Measurements from ENCODE around the gene LLGL1.

DNA sequence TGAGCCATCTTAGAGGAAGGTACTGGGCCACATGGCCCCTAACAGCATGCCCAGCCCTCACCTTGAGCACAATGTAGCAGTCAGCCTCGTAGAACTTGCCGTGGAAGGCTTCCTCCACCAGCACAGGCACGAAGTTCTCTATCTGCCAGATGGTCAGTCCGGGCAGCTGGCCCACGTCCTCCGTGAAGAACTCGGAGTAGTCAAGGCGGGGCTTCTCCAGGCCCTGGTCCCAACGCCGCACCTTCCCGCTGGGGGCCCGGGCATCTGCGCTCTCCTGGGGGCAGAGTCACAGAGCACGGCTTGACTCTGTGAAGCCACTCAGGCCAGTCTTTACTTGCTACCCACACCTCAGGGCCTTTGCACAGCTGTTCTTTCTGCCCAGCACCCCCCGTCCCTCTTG is 25.8 kb downstream of the LLGL1 start:
- no peak for TF ChIP-seq CTCF (IDR thresholded peaks at IDR 0.05 in 2 of 3, conservative IDR thresholded peaks at IDR 0.05 in 1 of 3; ENCODE audit: control insufficient read depth in 2 of 3, extremely low read depth in 1 of 3, insufficient read depth in 1 of 3, low read depth in 3 of 3, low read length in 3 of 3)
- no peak for TF ChIP-seq POLR2AphosphoS5 (IDR thresholded peaks at IDR 0.05; ENCODE audit: low read length)
- TF ChIP-seq NRF1 (conservative IDR thresholded peaks at IDR 0.05; ENCODE audit: low read depth, low read length): no peak
- TF ChIP-seq MAX (IDR thresholded peaks at IDR 0.05; ENCODE audit: low read depth, low read length): no peak
- no peak for TF ChIP-seq EZH2 (IDR thresholded peaks at IDR 0.05; ENCODE audit: borderline replicate concordance, control insufficient read depth, low read depth, low read length)
- TF ChIP-seq FOXK2 (IDR thresholded peaks at IDR 0.05): no peak
- no peak for TF ChIP-seq ZNF274 (IDR thresholded peaks at IDR 0.05; ENCODE audit: insufficient read depth, insufficient read length)

Measured in GM12878 (cell line).